Mammary epithelial cell (primary cell): ENCODE results near the gene AARS2.
A peak's percentile ranks its signal among the peaks of the same experiment; 100 is the strongest.

ENCODE experiments used
- EZH2 ChIP-seq: IDR thresholded peaks from 2 replicates; pipeline ENCODE4 v1.6.1; 2012; ENCODE audit warnings: low read length, inconsistent platforms, borderline replicate concordance
- TF ChIP-seq, protein P1 (sequence below), 2 donors: IDR thresholded peaks in 1 of 2; conservative IDR thresholded peaks in 1 of 2; 2 replicates each; pipeline ENCODE4 v1.5.1; 2011 to 2012; ENCODE audit warnings: inconsistent platforms in 2 of 2, low read length in 2 of 2, mild to moderate bottlenecking in 2 of 2, control low read depth in 1 of 2, low read depth in 1 of 2; ENCODE audit not compliant: insufficient read depth in 1 of 2; ENCODE audit errors: extremely low read depth in 1 of 2

DNA sequence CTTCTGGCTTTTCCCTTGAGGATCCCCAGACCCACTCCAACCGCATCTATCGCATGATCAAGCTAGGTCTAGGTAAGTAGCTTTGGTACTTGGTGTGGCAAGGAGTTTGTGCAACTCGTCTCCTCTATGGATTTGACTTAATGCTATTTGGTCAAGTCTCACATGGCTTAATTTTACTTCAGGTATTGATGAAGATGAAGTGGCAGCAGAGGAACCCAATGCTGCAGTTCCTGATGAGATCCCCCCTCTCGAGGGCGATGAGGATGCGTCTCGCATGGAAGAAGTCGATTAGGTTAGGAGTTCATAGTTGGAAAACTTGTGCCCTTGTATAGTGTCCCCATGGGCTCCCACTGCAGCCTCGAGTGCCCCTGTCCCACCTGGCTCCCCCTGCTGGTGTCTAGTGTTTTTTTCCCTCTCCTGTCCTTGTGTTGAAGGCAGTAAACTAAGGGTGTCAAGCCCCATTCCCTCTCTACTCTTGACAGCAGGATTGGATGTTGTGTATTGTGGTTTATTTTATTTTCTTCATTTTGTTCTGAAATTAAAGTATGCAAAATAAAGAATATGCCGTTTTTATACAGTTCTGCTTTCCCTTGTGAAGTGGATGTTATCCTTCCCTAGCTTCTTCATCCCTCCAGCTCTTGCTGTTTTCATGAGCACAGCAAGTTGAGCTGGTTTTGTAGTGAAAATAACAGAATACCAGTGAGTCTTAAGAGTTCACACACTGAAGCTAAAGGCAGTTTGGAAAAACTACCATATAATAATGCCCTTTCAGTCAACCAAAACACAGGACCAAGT lies 59.6 kb downstream of the AARS2 start:
- TF ChIP-seq, protein P1, sequence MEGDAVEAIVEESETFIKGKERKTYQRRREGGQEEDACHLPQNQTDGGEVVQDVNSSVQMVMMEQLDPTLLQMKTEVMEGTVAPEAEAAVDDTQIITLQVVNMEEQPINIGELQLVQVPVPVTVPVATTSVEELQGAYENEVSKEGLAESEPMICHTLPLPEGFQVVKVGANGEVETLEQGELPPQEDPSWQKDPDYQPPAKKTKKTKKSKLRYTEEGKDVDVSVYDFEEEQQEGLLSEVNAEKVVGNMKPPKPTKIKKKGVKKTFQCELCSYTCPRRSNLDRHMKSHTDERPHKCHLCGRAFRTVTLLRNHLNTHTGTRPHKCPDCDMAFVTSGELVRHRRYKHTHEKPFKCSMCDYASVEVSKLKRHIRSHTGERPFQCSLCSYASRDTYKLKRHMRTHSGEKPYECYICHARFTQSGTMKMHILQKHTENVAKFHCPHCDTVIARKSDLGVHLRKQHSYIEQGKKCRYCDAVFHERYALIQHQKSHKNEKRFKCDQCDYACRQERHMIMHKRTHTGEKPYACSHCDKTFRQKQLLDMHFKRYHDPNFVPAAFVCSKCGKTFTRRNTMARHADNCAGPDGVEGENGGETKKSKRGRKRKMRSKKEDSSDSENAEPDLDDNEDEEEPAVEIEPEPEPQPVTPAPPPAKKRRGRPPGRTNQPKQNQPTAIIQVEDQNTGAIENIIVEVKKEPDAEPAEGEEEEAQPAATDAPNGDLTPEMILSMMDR (conservative IDR thresholded peaks at IDR 0.05 in 1 of 2, IDR thresholded peaks at IDR 0.05 in 1 of 2; ENCODE audit: extremely low read depth in 1 of 2, insufficient read depth in 1 of 2, low read depth in 1 of 2, low read length in 2 of 2) = peak; percentile 38 to 56
- TF ChIP-seq EZH2 = no peak
